Measurements from ENCODE around the gene TRIM74. TPM values are rescaled to one million over a fixed set of nuclear protein-coding genes. Genes with fewer than 3 reads are reported as not detected.
"Not testable (repeated sequence)": the region's sequence is repeated elsewhere in the genome, so short reads cannot be mapped to it uniquely, and the experiment has no call there.

Gene TRIM74
- total RNA-seq, 1 experiment from 2014 or later: 0.26 TPM

DNA sequence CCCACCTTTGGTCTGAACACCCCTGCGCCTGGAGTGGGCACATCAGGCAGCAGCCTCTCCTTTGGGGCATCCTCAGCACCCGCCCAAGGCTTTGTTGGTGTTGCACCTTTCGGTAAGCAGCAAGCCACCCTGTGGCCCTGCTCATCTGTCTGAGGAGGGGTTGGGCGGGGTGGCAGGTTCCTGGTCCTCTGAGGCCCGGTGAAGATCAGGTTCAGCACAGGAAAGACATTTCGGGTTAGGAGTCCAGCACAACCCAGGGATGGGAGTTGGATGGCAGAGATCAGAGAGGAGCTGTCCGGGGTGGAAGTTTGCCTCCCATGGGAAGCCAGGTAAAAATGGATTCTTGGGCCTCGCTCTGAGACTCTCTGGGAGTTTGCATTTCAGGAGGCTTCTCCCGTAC lies 23.7 kb downstream of the TRIM74 start:
- CTCF ChIA-PET; DNase-seq (ENCODE audit: unreplicated experiment); H3K9me3 Mint-ChIP-seq (ENCODE audit: unreplicated experiment); H3K4me3 Mint-ChIP-seq (ENCODE audit: unreplicated experiment); intact Hi-C loops (cut with micrococcal nuclease); H3K27me3 Mint-ChIP-seq (ENCODE audit: insufficient read depth, unreplicated experiment); H3K4me1 Mint-ChIP-seq (ENCODE audit: insufficient read depth, unreplicated experiment); POLR2A ChIA-PET; BruUV-seq (replicated peaks): not testable (repeated sequence)
- Mint-ChIP-seq H3K27ac (ENCODE audit: low read depth, unreplicated experiment) (peak overlapping the region; percentile 54), H3K36me3 (ENCODE audit: insufficient read depth, unreplicated experiment) (peaks cover 22% of the 10 kb centered on the region)

DNA sequence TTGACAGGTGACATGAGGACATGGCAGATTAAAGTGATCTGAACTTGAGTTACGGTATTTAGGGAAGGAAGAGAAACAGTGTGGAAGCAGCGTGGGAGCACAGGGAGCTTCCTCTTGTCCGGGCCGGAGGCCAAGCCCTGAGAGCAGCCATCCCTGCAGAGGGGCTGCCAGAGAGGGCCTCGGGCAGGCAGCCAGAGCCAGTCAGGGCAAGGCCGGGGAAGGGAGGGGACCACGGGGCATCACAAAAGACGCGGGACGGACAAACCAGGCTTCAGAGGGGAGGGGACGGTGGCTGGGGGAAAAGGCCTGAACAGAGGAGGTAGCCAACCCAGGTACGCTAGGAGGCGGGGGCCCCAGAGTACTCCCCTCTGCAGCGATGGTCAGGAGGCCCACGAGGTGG lies 24.3 kb downstream of the TRIM74 start:
- H3K9me3 Mint-ChIP-seq (ENCODE audit: unreplicated experiment); H3K27ac Mint-ChIP-seq (ENCODE audit: low read depth, unreplicated experiment); intact Hi-C loops (cut with micrococcal nuclease); H3K4me1 Mint-ChIP-seq (ENCODE audit: insufficient read depth, unreplicated experiment); DNase-seq (ENCODE audit: unreplicated experiment); H3K27me3 Mint-ChIP-seq (ENCODE audit: insufficient read depth, unreplicated experiment); BruUV-seq (replicated peaks); H3K4me3 Mint-ChIP-seq (ENCODE audit: unreplicated experiment); CTCF ChIA-PET; POLR2A ChIA-PET: not testable (repeated sequence)
- H3K36me3 Mint-ChIP-seq (ENCODE audit: insufficient read depth, unreplicated experiment): peaks cover 22% of the 10 kb centered on the region

GRCh38 chr7:72942956-72943355 lies 26.3 kb downstream of the TRIM74 start:
- intact Hi-C loops (cut with micrococcal nuclease); BruUV-seq (replicated peaks); POLR2A ChIA-PET; H3K27ac Mint-ChIP-seq (ENCODE audit: low read depth, unreplicated experiment); H3K27me3 Mint-ChIP-seq (ENCODE audit: insufficient read depth, unreplicated experiment); H3K4me3 Mint-ChIP-seq (ENCODE audit: unreplicated experiment); DNase-seq (ENCODE audit: unreplicated experiment); H3K4me1 Mint-ChIP-seq (ENCODE audit: insufficient read depth, unreplicated experiment); H3K9me3 Mint-ChIP-seq (ENCODE audit: unreplicated experiment); CTCF ChIA-PET: not testable (repeated sequence)
- peaks cover 39% of the 10 kb centered on the region for H3K36me3 Mint-ChIP-seq (ENCODE audit: insufficient read depth, unreplicated experiment)

DNA sequence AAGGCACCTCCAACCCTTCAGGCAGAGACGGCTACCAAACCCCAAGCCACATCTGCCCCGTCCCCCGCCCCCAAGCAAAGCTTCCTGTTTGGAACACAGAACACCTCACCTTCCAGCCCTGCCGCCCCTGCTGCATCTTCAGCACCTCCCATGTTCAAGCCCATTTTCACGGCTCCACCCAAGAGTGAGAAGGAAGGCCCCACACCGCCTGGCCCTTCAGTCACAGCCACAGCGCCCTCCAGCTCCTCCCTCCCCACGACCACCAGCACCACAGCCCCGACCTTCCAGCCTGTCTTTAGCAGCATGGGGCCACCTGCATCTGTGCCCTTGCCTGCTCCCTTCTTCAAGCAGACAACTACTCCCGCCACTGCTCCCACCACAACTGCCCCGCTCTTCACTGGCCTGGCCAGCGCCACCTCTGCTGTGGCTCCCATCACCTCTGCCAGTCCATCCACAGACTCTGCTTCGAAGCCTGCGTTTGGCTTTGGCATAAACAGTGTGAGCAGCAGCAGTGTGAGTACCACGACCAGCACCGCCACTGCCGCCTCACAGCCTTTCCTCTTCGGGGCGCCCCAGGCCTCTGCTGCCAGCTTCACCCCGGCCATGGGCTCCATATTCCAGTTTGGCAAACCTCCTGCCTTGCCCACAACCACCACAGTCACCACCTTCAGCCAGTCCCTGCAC lies 27.1 kb downstream of the TRIM74 start:
- H3K9me3 Mint-ChIP-seq (ENCODE audit: unreplicated experiment); H3K27me3 Mint-ChIP-seq (ENCODE audit: insufficient read depth, unreplicated experiment); H3K27ac Mint-ChIP-seq (ENCODE audit: low read depth, unreplicated experiment); intact Hi-C loops (cut with micrococcal nuclease); H3K4me1 Mint-ChIP-seq (ENCODE audit: insufficient read depth, unreplicated experiment); CTCF ChIA-PET; H3K4me3 Mint-ChIP-seq (ENCODE audit: unreplicated experiment); DNase-seq (ENCODE audit: unreplicated experiment); POLR2A ChIA-PET; BruUV-seq (replicated peaks): not testable (repeated sequence)
- peaks cover 45% of the 10 kb centered on the region for H3K36me3 Mint-ChIP-seq (ENCODE audit: insufficient read depth, unreplicated experiment)

- H3K27ac Mint-ChIP-seq (ENCODE audit: low read depth, unreplicated experiment); H3K4me1 Mint-ChIP-seq (ENCODE audit: insufficient read depth, unreplicated experiment); H3K9me3 Mint-ChIP-seq (ENCODE audit: unreplicated experiment); BruUV-seq (replicated peaks); intact Hi-C loops (cut with micrococcal nuclease); H3K4me3 Mint-ChIP-seq (ENCODE audit: unreplicated experiment); POLR2A ChIA-PET; H3K27me3 Mint-ChIP-seq (ENCODE audit: insufficient read depth, unreplicated experiment); DNase-seq (ENCODE audit: unreplicated experiment): not testable (repeated sequence)
- H3K36me3 Mint-ChIP-seq (ENCODE audit: insufficient read depth, unreplicated experiment): peaks cover 75% of the 10 kb centered on the region
- CTCF ChIA-PET: interaction anchor here (1.3 kb wide), 1 partner anchor 13 kb away, joined by 3 read pairs; no protein-coding TSS in a partner anchor
Measured at GRCh38 chr7:72928216-72928615, 41.0 kb downstream of the TRIM74 start.

DNA sequence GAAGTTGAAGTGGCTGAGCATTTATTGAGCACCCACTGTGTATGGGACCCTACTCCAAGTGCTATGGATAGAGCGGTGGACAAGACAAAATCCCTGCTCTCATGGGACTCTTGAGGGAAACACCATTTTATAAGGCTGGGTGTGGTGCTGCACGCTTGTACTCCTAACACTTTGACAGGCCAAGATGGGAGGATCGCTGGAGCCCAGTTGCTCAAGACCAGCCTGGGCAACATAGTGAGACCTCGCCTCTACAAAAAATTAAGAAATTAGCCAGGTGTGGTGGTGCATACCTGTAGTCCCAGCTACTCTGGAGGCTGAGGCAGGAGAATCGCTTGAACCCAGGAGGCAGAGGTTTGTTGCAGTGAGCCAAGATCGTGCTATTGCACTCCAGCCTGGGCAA lies 41.5 kb downstream of the TRIM74 start:
- H3K27me3 Mint-ChIP-seq (ENCODE audit: insufficient read depth, unreplicated experiment); H3K4me1 Mint-ChIP-seq (ENCODE audit: insufficient read depth, unreplicated experiment); DNase-seq (ENCODE audit: unreplicated experiment); H3K9me3 Mint-ChIP-seq (ENCODE audit: unreplicated experiment); BruUV-seq (replicated peaks); intact Hi-C loops (cut with micrococcal nuclease); H3K4me3 Mint-ChIP-seq (ENCODE audit: unreplicated experiment); H3K27ac Mint-ChIP-seq (ENCODE audit: low read depth, unreplicated experiment); POLR2A ChIA-PET: not testable (repeated sequence)
- H3K36me3 Mint-ChIP-seq (ENCODE audit: insufficient read depth, unreplicated experiment): peaks cover 72% of the 10 kb centered on the region
- CTCF ChIA-PET: interaction anchor here (1.3 kb wide), 1 partner anchor 12 kb away, joined by 3 read pairs; no protein-coding TSS in a partner anchor

GRCh38 chr7:72925546-72926120 lies 43.6 kb downstream of the TRIM74 start:
- BruUV-seq (replicated peaks): no TSS peak
- peak overlapping the region; percentile 91 for H3K4me3 Mint-ChIP-seq (ENCODE audit: unreplicated experiment)
- peaks cover 10% of the 10 kb centered on the region for H3K4me1 Mint-ChIP-seq (ENCODE audit: insufficient read depth, unreplicated experiment)
- ChIA-PET CTCF (no interaction called here), POLR2A (no interaction called here)
- intact Hi-C loops (cut with micrococcal nuclease): no loop called here
- H3K27me3 Mint-ChIP-seq (ENCODE audit: insufficient read depth, unreplicated experiment): no peaks in the 10 kb centered on the region
- no peak for TF ChIP-seq CTCF (IDR thresholded peaks at IDR 0.05; ENCODE audit: unreplicated experiment)
- H3K36me3 Mint-ChIP-seq (ENCODE audit: insufficient read depth, unreplicated experiment): peaks cover 64% of the 10 kb centered on the region
- no peaks in the 10 kb centered on the region for H3K9me3 Mint-ChIP-seq (ENCODE audit: unreplicated experiment)
- DNase-seq (ENCODE audit: unreplicated experiment): no peak
- peak overlapping the region; percentile 93 for H3K27ac Mint-ChIP-seq (ENCODE audit: low read depth, unreplicated experiment)
